Ishikawa (cell line): ENCODE data around the gene CDH23.

ENCODE experiments used
- CEBPB ChIP-seq: IDR thresholded peaks from 2 replicates; pipeline ENCODE4 v1.6.1; 2012
- EP300 ChIP-seq: IDR thresholded peaks from 2 replicates; pipeline ENCODE4 v1.6.1; 2012; ENCODE audit warnings: borderline replicate concordance
- FOXM1 ChIP-seq: IDR thresholded peaks from 2 replicates; pipeline ENCODE4 v1.6.1; 2012; ENCODE audit warnings: low read depth, borderline replicate concordance
- NFIC ChIP-seq: IDR thresholded peaks from 2 replicates; pipeline ENCODE4 v1.6.1; 2012
- RAD21 ChIP-seq: IDR thresholded peaks from 2 replicates; pipeline ENCODE4 v1.6.1; 2012; ENCODE audit warnings: low read depth
- TAF1 ChIP-seq: IDR thresholded peaks from 2 replicates; pipeline ENCODE4 v1.6.1; 2012; ENCODE audit warnings: low read depth, mild to moderate bottlenecking
- TF ChIP-seq, protein P1 (sequence below): IDR thresholded peaks from 2 replicates; pipeline ENCODE4 v1.6.1; 2012
- TF ChIP-seq, protein P2 (sequence below): IDR thresholded peaks from 2 replicates; pipeline ENCODE4 v1.6.1; 2012; ENCODE audit warnings: low read depth, mild to moderate bottlenecking

DNA sequence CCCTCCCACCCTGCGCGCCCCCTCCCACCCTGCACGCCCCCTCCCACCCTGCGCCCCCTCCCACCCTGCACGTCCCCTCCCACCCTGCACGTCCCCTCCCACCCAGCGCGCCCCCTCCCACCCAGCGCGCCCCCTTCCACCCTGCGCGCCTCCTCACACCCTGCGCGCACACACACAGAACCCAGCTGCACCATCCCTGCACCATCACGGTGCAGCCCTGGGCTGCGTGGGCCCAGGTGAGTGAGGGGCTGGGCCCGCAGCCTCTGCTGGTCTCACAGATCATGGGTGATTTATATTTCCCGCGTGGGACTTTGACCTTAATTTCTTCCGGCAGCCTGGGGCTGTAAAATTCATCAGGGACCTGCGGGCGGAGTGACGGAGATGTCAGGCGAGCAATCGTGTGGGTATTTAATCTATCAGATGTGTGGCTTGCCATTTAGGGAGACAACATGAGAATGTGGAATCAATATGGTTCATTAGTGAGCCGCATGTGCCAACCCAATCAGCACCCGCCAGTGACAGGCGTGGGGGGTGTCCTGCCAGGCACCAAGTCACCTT lies 265.1 kb downstream of the CDH23 start:
- TF ChIP-seq CEBPB: no peak
- TF ChIP-seq NFIC: no peak
- no peak for TF ChIP-seq RAD21
- TF ChIP-seq, protein P1, sequence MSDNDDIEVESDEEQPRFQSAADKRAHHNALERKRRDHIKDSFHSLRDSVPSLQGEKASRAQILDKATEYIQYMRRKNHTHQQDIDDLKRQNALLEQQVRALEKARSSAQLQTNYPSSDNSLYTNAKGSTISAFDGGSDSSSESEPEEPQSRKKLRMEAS: no peak
- TF ChIP-seq, protein P2, sequence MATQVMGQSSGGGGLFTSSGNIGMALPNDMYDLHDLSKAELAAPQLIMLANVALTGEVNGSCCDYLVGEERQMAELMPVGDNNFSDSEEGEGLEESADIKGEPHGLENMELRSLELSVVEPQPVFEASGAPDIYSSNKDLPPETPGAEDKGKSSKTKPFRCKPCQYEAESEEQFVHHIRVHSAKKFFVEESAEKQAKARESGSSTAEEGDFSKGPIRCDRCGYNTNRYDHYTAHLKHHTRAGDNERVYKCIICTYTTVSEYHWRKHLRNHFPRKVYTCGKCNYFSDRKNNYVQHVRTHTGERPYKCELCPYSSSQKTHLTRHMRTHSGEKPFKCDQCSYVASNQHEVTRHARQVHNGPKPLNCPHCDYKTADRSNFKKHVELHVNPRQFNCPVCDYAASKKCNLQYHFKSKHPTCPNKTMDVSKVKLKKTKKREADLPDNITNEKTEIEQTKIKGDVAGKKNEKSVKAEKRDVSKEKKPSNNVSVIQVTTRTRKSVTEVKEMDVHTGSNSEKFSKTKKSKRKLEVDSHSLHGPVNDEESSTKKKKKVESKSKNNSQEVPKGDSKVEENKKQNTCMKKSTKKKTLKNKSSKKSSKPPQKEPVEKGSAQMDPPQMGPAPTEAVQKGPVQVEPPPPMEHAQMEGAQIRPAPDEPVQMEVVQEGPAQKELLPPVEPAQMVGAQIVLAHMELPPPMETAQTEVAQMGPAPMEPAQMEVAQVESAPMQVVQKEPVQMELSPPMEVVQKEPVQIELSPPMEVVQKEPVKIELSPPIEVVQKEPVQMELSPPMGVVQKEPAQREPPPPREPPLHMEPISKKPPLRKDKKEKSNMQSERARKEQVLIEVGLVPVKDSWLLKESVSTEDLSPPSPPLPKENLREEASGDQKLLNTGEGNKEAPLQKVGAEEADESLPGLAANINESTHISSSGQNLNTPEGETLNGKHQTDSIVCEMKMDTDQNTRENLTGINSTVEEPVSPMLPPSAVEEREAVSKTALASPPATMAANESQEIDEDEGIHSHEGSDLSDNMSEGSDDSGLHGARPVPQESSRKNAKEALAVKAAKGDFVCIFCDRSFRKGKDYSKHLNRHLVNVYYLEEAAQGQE: no peak
- TF ChIP-seq TAF1: no peak
- no peak for TF ChIP-seq EP300
- no peak for TF ChIP-seq FOXM1
